Stimulated activated CD4-positive, alpha-beta T cell treated with anti-CD3 and anti-CD28 coated beads, TNF-alpha, amount 100 ng/mL, for 1 hour (primary cell): Measurements from ENCODE around the gene CCNK.

Experiments
- DNase-seq, 3 donors: peaks; one replicate each; pipeline ENCODE4 v3.0.0-alpha.2; 2020; ENCODE audit warnings: low read depth in 3 of 3, low spot score in 1 of 3

CCNK gene

DNA sequence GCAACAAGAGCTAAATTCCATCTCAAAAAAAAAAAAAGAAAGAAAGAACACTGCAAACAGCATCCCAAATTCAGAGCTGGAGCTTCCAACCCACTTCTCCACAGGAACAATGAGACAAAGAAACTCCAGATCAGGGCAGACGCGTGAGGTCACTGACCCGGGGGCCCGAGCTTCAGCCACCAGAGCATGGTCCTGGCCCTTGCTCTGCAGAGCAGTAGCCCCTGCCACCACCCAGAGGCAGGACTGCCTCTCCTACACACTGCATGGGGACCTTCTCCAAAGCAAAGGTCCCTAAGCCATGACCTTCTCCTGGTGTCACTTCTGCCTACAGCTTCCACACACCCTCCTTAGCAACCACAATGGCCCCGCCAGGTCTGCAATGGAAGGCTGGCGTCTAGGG is 53.1 kb downstream of the CCNK start:
- no peak for DNase-seq

DNA sequence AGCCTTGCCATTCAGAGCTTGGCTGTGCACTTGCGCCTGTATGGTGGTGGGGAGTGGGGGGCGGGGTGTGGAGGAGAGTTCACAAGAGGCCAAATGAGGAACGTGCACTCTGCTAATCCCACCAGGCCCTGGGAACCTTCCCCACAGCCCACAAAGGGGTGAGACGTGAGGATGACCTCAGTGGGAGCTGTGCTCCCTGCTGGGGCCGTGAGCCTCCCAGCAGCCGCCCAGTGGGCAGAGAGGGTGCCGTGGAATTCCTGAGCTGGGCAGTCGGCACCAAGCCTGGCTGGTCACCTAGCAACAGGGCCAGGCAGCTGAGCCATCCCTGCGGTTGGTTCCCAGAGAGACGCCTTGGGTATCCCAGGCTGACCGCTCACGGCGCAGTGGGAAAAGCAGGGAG is 53.7 kb downstream of the CCNK start:
- no peak for DNase-seq

DNA sequence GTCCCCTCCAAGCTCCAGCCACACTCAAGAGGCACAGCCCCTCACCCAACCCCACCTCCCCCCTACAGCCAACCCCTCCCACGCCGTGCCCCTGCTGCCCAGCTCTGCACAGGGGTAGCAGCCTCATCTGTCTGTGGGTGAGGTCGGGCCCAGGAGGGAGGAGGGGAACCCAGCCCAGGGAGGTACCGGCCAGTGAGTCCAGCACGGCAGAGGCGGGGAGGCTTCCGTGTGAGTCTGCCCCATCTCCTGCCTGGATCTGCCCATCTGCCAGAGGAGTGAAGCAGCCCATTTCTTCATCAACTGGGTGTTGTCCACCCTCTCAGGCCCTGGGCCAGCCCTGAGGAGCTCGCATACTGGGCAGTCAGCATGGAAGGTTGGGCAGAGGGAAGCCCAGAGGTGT is 54.2 kb downstream of the CCNK start:
- DNase-seq = no peak

DNA sequence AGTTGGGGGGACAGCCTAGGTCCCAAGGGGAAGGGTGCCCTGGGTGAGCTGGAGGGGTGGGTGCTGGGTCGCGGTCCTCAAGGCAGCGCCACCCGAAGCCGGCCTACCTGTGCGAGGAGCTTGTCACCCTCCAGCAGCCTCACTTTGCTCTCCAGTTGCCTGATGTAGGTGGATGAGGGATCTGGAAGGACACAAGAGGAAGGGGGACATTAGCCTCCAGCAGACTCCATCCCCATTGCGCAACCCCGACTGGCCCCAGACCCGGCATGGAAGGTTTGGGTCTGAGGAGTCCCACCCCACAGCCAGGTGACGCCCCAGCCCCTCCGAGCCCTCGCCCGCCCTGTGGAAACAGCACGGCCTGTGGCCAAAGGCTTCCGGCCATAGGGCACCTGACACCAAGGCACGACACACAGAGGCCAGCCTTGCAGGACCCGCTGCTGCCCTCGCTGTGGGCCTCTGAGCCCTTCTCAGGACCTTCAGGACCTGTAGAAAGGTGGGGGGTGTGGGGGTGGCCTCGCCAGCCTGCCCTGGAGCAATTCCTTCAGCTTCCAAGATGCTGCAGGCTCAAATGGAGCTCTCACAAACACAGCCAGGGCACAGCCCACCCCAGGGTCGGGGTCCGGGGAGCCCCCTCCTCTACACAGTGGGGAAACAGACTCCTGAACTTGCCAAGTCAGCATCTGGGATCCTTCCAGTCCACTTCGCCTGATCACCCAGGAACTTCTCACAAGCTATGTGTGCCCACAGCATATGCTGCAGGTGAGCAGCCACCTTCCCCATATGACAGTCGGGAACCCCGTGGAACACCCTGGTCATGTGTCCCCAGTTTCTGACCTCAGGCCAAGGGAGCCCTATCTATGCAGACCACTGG is 54.9 kb downstream of the CCNK start:
- DNase-seq = no peak

DNA sequence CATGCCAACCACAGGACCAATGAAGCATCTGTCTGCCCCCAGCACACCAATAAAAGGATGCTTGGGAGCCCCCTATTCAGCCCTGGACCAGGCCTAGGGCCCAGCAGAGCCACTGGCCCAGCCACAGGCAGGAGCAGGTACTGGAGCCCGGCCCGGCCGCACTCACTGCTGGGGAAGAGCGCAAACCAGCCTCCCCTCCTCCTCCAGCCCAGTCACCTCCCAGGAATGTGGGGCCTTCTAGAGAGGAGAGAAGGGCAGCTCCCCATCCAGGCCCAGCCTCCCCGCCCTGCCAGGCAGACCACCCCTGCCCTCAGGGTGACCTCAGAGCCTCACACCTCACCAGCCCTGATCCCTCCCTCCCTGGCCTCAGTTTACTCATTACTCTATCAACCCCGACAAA is 56.2 kb downstream of the CCNK start:
- DNase-seq = no peak

DNA sequence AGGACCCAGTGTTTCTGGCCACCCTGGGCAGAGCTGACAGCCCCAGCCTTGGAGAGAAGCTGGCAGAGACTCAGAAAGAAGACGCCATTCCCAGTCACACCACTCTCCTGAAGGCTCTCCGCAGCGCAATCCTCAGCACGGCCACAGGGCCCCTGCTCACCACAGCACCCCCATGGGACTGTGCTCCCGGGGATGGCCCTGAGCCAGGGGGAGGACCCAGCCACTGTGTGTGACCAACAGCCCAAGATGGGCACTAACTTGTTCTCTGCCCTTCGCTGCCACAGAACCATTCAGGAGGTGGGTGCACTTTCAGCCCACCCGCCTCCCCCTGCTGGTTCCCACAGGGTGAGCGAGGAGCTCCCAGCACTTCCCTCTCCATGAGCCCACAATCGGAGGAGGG is 57.1 kb downstream of the CCNK start:
- DNase-seq = no peak

DNA sequence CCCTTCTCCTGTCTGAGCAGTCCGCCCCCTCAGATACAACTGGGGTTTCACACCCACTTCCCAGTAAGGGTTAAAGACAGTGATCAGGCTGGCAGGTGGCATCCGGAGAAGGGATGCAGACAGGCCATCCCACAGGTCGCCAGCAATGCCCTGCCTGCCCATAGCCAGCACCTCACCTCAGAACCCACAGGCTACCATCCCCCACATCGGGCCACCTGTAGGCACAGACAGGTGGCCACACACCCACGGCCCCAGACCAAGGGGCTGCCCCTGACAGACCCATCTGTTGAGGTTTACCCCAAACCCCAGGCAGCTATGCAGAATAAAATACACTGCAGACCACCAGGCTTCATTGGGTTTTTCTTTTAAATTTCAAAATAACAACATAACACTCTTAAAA is 57.5 kb downstream of the CCNK start:
- DNase-seq = no peak

DNA sequence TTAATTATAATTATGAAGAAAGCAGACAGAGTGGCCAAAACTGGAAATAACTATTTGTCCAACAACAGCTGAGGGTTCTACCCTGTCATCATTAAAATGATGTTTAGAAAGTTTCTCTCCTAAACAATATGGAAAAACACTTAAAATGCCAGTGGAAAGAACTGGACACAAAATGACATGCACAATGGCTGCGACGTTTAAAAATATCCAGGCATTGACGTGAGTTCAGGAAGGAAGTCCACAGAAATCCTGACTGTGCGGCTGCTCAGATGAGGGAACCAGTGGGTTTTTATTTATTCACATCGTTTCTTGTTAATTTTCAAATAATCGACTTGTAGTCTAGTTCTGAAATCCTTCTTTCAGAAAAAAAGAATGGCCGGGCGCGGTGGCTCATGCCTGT is 58.3 kb downstream of the CCNK start:
- DNase-seq = no peak

DNA sequence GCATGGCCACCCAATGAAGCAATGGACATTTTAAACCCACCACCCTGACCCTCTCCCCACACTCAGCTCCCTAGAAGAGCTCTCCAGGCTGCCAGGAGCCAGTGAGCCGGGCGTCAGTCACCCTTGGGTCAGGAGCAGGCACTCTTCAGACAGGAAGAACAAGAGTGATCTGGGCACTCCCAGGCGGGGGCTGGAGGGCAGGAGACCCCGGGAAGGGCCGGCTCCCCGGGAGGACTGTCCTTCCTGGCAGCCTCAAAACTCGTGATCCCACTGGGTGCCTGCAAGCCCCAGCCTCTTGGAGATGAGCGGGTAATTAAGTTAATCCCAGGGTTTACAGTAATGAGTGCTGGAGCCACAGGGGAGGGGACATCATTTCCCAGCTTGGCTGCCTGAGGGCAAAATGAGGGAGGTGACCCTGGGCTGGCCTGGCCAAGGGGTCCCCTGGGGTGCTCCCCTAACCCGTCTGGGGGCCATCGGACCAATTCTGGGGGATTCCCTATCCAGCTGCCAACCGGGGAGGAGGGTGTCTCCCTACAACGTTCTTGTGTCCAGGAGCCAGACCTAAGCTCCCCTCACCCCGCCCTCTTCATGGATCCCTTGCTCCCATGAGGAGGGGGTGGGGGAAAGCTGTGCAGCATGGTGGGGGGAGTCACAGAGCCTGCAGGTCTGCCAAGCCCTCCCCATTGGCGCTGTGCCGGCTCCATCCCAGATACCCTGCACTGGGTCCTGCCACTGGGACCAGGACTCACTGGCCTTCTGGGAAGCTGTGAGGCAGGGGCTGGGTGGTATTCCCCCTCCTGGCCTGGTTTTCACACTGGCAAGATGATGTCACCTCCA is 59.2 kb downstream of the CCNK start:
- no peak for DNase-seq

DNA sequence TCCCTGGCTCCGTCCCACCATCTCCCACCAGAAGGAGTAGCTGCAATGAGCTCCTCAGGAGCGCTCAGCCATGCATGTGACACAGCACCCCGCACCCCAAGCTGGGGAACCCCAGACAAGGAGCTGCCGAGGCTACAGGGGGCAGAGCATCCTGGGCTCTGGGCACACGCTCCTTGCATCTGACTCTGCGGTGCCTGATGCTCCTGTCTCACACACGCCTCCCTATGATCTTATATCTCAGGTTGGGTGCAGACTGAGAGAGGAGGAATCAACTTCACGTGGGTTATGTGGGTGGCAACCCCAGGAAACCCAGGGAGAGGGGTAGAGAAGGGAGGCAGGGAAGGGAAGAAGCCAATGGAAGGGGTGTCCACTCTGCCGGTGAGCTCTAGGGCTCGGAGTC is 60.0 kb downstream of the CCNK start:
- DNase-seq = no peak

DNA sequence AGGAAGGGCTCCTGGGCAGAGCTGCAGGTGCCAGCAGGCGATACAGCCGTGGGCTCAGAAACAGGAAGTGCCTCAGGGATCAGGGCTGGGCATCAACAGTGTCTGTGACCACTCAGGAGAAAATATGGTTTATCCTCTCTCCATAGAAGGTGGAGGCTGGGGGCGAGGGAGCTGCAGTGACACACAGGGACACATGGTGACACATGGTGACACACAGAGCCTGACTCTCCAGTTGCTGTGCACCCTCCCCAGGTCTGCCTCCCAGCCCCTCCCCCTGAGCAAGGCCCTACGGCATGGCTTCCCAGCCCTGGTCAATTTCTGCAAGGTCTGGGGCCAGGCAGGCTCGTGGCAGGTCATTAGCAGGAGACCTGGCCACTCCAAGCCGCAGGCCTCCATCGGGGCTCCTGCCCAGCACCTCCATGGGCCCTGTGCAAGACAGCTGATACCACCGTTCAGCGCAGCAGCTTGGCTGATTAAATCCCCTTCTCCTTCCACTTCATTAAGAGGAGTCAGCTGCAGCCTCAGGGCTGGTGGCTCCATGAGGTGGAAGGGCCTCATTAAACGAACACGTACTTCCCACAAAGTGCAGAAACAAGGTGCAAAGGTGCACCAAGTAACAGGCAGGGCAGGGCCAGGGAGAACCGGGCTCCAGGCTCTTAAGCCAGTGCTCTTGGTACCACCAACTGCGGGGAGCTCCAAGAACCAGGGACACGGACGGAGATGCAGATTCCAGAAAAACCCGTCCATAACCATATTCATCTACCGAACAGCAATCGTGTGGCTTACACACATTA is 60.7 kb downstream of the CCNK start:
- no peak for DNase-seq

DNA sequence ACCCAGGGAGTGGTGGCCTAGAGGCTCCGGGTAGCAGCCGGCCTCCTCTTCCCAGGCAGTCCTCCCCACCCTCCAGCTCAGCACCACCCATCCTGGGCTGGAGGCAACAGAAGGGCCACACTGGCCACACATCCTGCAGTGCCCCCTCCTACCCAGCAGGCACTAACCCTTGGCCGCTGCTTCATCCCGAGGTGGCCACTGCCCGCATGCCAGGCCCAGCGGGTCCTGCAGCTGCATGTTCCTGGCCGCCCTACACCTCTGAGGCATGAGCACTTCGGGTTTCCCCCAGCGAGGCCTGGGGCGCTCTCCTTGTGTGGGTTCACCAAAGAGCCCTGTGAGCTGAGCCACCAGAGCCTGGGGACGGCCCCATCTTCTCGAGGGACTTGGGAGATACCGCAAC is 61.4 kb downstream of the CCNK start:
- DNase-seq = no peak

DNA sequence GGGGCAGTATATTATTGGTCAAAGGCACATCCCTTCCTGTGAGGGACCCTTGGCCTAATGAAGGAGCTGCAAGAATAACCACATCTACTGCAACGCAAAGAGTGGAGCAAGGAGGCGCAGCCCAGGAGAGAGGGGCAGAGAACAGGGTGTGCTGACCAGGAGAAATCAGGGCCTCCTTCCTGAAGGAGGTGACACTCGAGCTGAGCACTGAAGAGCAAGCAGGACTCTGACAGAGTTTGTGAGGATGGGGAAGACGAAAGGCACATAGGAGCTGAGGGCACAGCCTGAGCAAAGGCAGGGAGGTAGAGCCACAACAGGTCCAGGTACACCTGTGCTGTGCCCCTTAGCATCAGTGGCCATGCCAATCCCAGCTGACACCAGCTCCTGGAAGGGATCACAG is 62.2 kb downstream of the CCNK start:
- DNase-seq = no peak

DNA sequence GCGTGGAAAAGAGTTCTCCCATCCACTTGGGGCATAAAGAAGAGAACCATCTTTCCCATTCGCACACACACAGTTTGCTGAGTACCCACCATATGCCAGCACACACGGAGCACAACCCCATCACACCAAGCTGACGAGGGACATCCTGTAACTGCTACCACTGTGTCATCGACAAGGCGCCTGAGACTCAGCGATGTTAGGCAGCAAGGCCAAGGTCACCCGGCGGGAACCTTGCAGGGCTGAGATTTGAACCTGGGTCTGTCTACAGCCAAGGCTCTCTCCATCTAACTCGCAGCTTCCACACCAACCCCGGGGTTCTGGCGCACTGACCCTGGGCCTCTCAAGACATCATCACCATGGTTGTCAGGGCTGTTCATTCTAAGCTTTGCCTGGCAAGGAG is 62.8 kb downstream of the CCNK start:
- no peak for DNase-seq

DNA sequence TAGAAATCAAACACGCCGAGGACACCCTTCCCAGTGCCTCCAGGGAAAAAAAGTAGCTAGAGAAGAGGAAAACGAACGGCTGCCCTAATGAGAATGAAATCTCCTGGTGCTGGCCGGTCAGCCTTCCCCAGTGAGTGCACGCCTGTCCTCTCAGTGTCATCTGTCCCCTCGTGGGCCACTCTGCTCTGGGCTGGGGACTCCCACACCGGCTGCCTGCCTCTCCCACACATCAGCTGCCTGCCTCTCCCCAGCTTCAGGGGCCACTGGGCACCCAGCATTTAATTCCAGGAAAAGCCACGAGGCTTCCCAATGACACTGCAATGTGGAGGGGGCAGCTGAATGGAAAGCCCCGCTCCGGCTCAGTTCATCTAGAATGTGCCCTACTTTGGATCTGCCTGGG is 63.8 kb downstream of the CCNK start:
- DNase-seq = no peak

DNA sequence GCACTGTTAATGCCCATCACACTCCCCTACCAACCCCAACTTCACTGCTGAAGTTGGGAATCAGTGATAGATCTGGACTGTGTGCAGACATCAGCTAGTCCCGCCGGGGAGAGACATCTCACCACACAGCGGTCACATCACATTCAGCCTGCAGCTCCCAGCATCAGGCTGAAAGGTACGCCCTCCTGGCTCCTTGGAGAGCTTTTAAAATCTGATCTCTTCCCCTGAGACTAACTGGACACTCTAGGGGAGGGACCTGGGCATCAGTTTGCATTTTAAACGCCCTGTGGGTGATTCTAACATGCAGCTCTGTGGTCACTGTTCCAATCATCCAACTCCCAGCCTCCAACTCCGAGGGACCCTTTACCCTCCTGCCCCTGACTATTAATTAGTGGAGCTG is 64.4 kb downstream of the CCNK start:
- DNase-seq = no peak

DNA sequence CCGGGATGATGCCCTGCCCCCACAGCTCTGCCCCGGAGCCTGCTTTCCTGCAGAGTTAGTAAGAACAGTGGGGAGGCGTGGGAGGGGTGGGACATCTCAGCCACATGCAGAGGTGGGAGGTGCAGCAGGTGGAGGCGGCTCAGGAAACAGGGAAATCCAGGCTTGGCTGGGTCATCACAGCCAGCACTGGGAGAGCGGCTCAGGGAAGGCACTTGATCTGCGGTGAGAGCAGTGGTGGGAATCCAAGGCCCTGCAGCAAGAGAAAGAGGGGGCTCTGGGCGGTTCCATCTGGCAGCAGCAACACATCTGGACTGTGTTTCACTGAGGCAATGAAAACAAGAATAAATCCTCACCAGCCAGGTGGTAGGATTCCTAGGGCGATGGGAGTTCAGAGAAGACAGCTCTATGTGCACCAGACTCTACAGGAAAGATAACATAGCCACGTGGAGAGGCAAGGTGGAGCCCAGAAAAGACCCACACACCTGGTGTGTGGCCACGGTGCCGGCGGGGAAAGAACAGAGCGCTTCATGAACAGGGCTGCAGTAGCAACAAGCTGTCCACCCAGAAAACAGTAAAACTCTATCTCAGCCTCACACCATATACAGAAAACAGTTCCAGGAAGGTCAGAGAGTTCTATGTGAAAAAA is 65.1 kb downstream of the CCNK start:
- no peak for DNase-seq

DNA sequence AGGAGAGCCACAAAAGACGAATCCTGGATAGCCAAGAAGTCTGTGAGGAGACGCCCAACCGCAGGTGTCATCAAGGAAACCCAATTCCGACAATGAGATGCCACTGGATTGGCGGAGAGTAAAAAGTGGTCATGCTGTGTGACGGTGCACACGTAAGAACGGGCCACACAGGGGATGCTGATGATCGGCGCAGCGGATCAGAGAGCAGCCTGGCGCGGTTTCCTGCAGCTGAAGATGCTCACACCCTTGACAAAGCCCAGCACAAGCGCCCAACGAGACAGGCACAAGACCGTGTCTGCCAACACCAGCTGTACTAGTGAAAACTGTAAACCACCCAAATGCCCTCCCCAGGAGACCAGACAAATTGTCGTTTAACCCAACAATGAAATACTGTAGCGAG is 67.0 kb downstream of the CCNK start:
- DNase-seq = no peak

DNA sequence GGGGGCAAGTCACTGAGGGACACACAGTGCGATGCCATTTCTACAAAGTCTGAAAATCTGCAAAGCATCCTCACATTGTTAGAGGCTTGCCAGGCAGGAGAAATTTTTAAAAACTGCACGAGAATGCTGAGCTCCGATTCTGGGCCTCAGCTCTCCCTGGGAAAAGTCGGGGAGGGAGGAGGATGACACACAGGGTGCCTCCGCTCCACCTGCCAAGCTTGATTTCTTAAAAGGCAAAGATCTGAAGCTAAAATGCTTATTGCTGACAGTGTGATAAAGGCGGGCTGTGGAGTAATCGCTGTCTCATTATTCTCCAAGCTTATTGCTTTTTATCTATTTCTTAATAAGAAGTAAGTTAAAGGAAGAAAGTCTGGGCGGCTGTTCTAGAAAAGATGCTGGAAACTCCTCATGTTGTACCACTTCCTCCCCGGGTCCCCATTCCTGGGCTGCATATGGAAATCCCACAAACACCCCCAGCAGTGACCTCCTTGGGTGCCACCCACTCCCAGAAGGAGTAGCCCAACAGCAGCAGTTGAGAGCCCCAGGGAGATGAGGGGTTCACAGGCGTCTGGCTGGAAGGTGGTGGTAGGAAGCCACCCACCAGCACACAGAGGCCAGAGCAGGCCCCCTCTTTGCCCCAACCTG is 67.8 kb downstream of the CCNK start:
- DNase-seq = no peak

DNA sequence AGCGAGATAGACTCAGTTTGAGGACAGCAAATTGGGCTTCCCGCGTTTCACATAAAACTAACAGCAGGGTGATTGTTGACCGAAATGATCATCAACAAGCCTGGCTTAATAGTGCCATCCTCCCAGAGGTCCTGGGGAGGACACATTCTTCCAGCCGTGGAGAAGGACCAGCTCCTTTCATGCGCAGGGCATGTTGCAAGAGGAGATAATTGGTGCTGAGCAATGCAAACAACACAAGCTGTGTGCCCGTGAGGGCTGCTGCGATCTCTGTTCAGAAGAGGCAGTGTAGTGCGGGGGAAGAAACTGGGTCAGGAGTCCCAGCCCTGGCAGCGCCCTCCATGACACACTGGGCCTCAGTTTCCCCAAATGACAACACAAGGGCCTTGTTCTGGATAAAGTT is 68.5 kb downstream of the CCNK start:
- no peak for DNase-seq
